ENCODE data around the gene DAPK3. TPM values are rescaled to one million over a fixed set of nuclear protein-coding genes. Genes with fewer than 3 reads are reported as not detected.
A peak's percentile ranks its signal among the peaks of the same experiment; 100 is the strongest.
"Not testable (repeated sequence)": the region's sequence is repeated elsewhere in the genome, so short reads cannot be mapped to it uniquely, and the experiment has no call there.

DAPK3 gene
- total and polyA plus RNA-seq, 5 donors = 67.8 to 122 (median 101) TPM

DNA sequence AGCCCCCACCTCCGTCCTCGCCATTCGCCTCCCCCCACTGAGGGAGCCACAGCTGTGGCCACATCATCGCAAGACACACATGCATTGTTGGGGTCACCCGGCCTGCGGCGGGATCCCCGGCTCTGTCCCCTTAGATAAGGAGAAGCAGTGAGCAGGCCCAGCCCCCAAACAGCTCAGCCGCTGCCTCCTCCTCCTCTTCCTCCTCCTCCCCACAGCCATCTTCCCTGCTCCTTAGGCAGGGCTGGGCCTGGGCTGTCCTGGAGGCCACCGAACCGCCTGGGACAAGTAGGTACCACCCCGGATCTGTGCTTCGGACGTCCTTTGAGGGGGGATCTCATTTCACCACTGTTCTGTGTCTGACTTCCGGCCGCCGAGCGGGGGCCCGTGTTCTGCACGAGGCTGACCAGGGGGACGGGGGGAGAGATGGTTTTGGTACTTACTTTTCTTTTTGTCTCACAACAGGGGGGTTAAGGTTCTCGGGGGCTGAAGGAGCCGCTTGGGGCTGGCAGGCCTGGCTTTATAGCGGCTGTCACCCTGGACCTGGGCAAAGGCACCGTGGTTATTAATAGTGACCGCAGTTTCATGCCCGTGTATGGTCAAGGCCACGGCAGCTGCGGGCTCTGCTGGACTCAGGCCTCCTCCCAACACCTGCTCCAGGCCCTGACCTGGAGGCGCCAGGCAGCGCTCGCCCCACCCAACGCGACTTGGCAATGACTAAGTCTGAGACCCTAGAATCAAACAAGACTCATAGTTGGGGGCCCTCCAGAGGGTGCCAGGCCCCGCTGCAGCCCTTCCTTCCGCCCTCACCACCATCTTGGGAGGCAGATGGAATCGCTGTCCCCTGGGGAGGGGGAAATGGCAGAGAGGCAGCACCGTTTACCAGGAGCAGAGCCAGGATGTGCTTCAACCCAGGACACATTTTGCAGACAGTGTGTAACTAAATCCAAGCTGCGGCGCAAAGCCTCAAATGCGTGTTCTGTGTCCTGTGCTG, 19.7 kb downstream of the DAPK3 start:
- intact Hi-C loops (cut with DNase I) = no loop called here
- Histone ChIP-seq H3K27ac (ENCODE audit: low read length) (peak overlapping the region; percentile 89), H3K4me1 (ENCODE audit: control insufficient read depth, insufficient read depth, low read length) (no peaks in the 10 kb centered on the region), H3K27me3 (ENCODE audit: control insufficient read depth, insufficient read depth) (no peaks in the 10 kb centered on the region), H3K4me3 (ENCODE audit: low read length) (peak overlapping the region; percentile 40), H3K9me3 (ENCODE audit: control insufficient read depth, low read length) (no peaks in the 10 kb centered on the region)
- DNase-seq (peak; percentile 61 to 88 (median 80)), ATAC-seq (peak; percentile 61 to 73)
- 23% methylated on average over 41 of the region's 41 CpGs for WGBS

GRCh38 chr19:3949997-3950859, 20.7 kb downstream of the DAPK3 start:
- no peaks in the 10 kb centered on the region for H3K4me1 ChIP-seq (ENCODE audit: control insufficient read depth, insufficient read depth, low read length)
- intact Hi-C loops (cut with DNase I) = no loop called here
- peak overlapping the region; percentile 84 for H3K27ac ChIP-seq (ENCODE audit: low read length)
- DNase-seq (peak in 2 of 3 donors; percentile 65 to 77), ATAC-seq (peak; percentile 42 to 44)
- H3K27me3 ChIP-seq (ENCODE audit: control insufficient read depth, insufficient read depth) = no peaks in the 10 kb centered on the region
- 42% methylated on average over 20 of the region's 20 CpGs for WGBS
- no peaks in the 10 kb centered on the region for H3K9me3 ChIP-seq (ENCODE audit: control insufficient read depth, low read length)
- H3K4me3 ChIP-seq (ENCODE audit: low read length) = peak overlapping the region; percentile 40

- intact Hi-C loops (cut with DNase I) = no loop called here
- peak; percentile 11 to 20 for ATAC-seq
- peak overlapping the region; percentile 76 for H3K27ac ChIP-seq (ENCODE audit: low read length)
- no peaks in the 10 kb centered on the region for H3K4me1 ChIP-seq (ENCODE audit: control insufficient read depth, insufficient read depth, low read length)
- H3K9me3 ChIP-seq (ENCODE audit: control insufficient read depth, low read length) = no peaks in the 10 kb centered on the region
- 63% methylated on average over 11 of the region's 11 CpGs for WGBS
- no peak for DNase-seq
- H3K4me3 ChIP-seq (ENCODE audit: low read length) = no peak overlapping the region
- H3K27me3 ChIP-seq (ENCODE audit: control insufficient read depth, insufficient read depth) = no peaks in the 10 kb centered on the region
Measured at GRCh38 chr19:3949294-3949693, 21.6 kb downstream of the DAPK3 start.

GRCh38 chr19:3947316-3947933, 23.5 kb downstream of the DAPK3 start:
- H3K4me1 ChIP-seq (ENCODE audit: control insufficient read depth, insufficient read depth, low read length); H3K27me3 ChIP-seq (ENCODE audit: control insufficient read depth, insufficient read depth); H3K27ac ChIP-seq (ENCODE audit: low read length); ATAC-seq; H3K4me3 ChIP-seq (ENCODE audit: low read length); H3K9me3 ChIP-seq (ENCODE audit: control insufficient read depth, low read length); intact Hi-C loops (cut with DNase I): not testable (repeated sequence)
- 91% methylated on average over 15 of the region's 15 CpGs for WGBS
- DNase-seq = peak in 1 of 3 donors; percentile 13

GRCh38 chr19:3945838-3946237, 25.1 kb downstream of the DAPK3 start:
- 44% methylated on average over 2 of the region's 2 CpGs for WGBS
- Histone ChIP-seq H3K27me3 (ENCODE audit: control insufficient read depth, insufficient read depth) (no peaks in the 10 kb centered on the region), H3K4me3 (ENCODE audit: low read length) (no peak overlapping the region), H3K27ac (ENCODE audit: low read length) (peak overlapping the region; percentile 38), H3K4me1 (ENCODE audit: control insufficient read depth, insufficient read depth, low read length) (no peaks in the 10 kb centered on the region), H3K9me3 (ENCODE audit: control insufficient read depth, low read length) (no peaks in the 10 kb centered on the region)
- intact Hi-C loops (cut with DNase I) = no loop called here
- ATAC-seq (no peak), DNase-seq (no peak)

GRCh38 chr19:3944018-3944721, 26.7 kb downstream of the DAPK3 start:
- 71% methylated on average over 11 of the region's 11 CpGs for WGBS
- intact Hi-C loops (cut with DNase I) = no loop called here
- H3K27ac ChIP-seq (ENCODE audit: low read length) = peak overlapping the region; percentile 58

DNA sequence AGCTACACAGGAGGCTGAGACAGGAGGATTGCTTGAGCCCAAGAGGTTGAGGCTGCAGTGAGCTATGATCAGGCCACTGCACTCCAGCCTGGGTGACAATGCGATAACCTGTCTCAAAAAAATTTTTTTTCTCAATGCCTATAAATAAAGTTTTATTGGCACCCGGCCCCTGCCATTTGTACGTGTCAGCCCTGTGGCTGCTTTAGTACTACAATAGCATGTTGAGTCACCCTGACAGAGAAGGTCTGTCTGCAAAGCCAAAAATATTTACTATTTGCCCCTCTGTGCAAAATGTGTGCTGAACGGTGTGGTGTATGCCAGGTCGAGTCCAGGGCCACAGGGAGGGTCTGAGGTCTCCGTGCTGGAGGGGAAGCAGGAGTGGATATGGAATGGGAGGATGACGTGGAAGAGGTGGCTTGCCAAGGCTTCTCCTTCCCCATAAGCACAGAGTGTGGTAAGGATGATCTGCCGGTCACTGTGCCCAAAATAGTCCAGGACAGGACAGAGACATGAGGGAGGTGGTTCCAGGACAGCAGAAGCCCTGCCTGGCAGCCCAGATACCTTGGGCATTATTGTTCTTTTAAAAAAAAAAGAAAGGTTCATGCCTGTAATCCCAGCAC, 28.0 kb downstream of the DAPK3 start:
- H3K27ac ChIP-seq (ENCODE audit: low read length) = peak overlapping the region; percentile 75
- no peaks in the 10 kb centered on the region for H3K27me3 ChIP-seq (ENCODE audit: control insufficient read depth, insufficient read depth)
- H3K4me1 ChIP-seq (ENCODE audit: control insufficient read depth, insufficient read depth, low read length) = no peaks in the 10 kb centered on the region
- no peak overlapping the region for H3K4me3 ChIP-seq (ENCODE audit: low read length)
- peak; percentile 59 to 77 for ATAC-seq
- DNase-seq = peak in 2 of 3 donors; percentile 69 to 73
- intact Hi-C loops (cut with DNase I) = no loop called here
- 54% methylated on average over 8 of the region's 8 CpGs for WGBS
- no peaks in the 10 kb centered on the region for H3K9me3 ChIP-seq (ENCODE audit: control insufficient read depth, low read length)

More at GRCh38 chr19:3944018-3944721, 26.7 kb downstream of the DAPK3 start:
- no peaks in the 10 kb centered on the region for H3K27me3 ChIP-seq (ENCODE audit: control insufficient read depth, insufficient read depth)
- no peaks in the 10 kb centered on the region for H3K9me3 ChIP-seq (ENCODE audit: control insufficient read depth, low read length)
- DNase-seq (no peak), ATAC-seq (no peak)
- no peaks in the 10 kb centered on the region for H3K4me1 ChIP-seq (ENCODE audit: control insufficient read depth, insufficient read depth, low read length)
- H3K4me3 ChIP-seq (ENCODE audit: low read length) = no peak overlapping the region

GRCh38 chr19:3938300-3938950, 32.5 kb downstream of the DAPK3 start:
- intact Hi-C loops (cut with DNase I); H3K4me1 ChIP-seq (ENCODE audit: control insufficient read depth, insufficient read depth, low read length); H3K4me3 ChIP-seq (ENCODE audit: low read length); ATAC-seq; H3K27me3 ChIP-seq (ENCODE audit: control insufficient read depth, insufficient read depth); H3K27ac ChIP-seq (ENCODE audit: low read length); H3K9me3 ChIP-seq (ENCODE audit: control insufficient read depth, low read length): not testable (repeated sequence)
- peak in 1 of 3 donors; percentile 47 for DNase-seq
- WGBS = 90% methylated on average over 22 of the region's 22 CpGs

DNA sequence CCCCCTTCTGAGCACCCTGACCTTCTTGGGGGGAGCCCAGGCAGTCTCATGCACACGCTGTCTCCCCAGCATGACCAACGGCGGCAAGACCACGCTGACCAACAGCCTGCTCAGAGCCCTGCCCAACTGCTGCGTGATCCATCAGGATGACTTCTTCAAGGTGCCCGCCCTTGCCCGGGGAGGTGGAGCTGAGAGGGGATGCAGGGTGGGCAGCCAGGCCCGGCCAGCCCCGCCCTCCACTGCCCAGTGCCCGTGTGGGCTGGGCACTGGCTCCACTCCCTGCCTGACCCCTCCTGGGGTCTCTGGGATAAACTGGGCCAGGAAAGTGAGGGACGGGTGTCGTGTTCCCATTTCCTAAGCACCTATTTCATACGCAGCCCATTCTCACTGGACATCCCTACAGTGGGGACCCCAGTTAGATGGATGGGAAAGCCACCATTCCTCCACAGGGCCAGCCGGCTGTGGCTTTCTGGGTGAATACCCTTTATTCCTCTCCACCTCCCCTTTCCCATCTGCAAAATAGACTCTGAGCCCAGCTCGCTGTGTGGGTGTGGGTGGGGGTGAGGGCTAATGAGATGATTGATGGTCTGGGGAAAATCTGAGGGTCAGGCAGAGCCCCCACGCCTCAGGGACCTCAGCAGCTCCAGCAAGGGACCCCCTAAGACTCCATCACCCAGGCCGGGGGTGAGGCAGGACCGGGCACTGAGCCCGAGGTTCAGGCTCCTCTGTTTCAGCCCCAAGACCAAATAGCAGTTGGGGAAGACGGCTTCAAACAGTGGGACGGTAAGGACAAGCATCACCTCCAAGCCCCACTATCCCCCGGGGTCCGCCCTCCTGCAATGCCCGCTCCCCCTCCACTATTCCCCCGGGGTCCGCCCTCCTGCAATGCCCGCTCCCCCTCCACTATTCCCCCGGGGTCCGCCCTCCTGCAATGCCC, 34.1 kb downstream of the DAPK3 start:
- Histone ChIP-seq H3K4me1 (ENCODE audit: control insufficient read depth, insufficient read depth, low read length) (no peaks in the 10 kb centered on the region), H3K27me3 (ENCODE audit: control insufficient read depth, insufficient read depth) (no peaks in the 10 kb centered on the region), H3K27ac (ENCODE audit: low read length) (no peak overlapping the region), H3K4me3 (ENCODE audit: low read length) (no peak overlapping the region), H3K9me3 (ENCODE audit: control insufficient read depth, low read length) (no peaks in the 10 kb centered on the region)
- intact Hi-C loops (cut with DNase I) = no loop called here
- WGBS = 83% methylated on average over 27 of the region's 29 CpGs
- ATAC-seq (no peak), DNase-seq (peak in 1 of 3 donors; percentile 32)

All from right cardiac atrium (tissue), 5 donors.